Activated CD4-positive, alpha-beta memory T cell treated with anti-CD3 and anti-CD28 coated beads, Interleukin-2, amount 10 ng/mL, durations not matched to agents 7 days and 5 days (primary cell): ENCODE results near the gene NONO. TPM values are rescaled to one million over a fixed set of nuclear protein-coding genes. Genes with fewer than 3 reads are reported as not detected.
A peak's percentile ranks its signal among the peaks of the same experiment; 100 is the strongest.
"Not testable (repeated sequence)": the region's sequence is repeated elsewhere in the genome, so short reads cannot be mapped to it uniquely, and the experiment has no call there.

ENCODE experiments used
- CTCF ChIA-PET: fragments of 350-600 bp; sonication (Branson Sonifier 250); formaldehyde crosslinking; loops from one replicate; lab custom pipeline; 2021; ENCODE audit warnings: antibody characterized with exemption, inconsistent platforms; lab: Charles Lee
- POLR2A ChIA-PET: fragments of 350-600 bp; sonication (Branson Sonifier 250); formaldehyde crosslinking; loops from one replicate; lab custom pipeline; 2021; ENCODE audit warnings: antibody characterized with exemption; lab: Charles Lee
- DNase-seq: peaks from one replicate; pipeline ENCODE4 v3.0.0-alpha.2; 2020
- H3K27ac Mint-ChIP-seq: one replicate; pipeline ENCODE4 v1.8.0; 2021; ENCODE audit warnings: mild to moderate bottlenecking, mixed read lengths
- H3K27me3 Mint-ChIP-seq: one replicate; pipeline ENCODE4 v1.8.0; 2021; ENCODE audit warnings: mixed read lengths
- H3K36me3 Mint-ChIP-seq: one replicate; pipeline ENCODE4 v1.8.0; 2021; ENCODE audit warnings: low read depth, mixed read lengths
- H3K4me1 Mint-ChIP-seq: one replicate; pipeline ENCODE4 v1.8.0; 2021; ENCODE audit warnings: mixed read lengths
- H3K4me3 Mint-ChIP-seq: one replicate; pipeline ENCODE4 v1.8.0; 2021; ENCODE audit warnings: mild to moderate bottlenecking, mixed read lengths
- H3K9me3 Mint-ChIP-seq: one replicate; pipeline ENCODE4 v1.8.0; 2021; ENCODE audit warnings: mixed read lengths
- total RNA-seq, 2 experiments: library from RNA; stranded (reverse); gene quantifications; one replicate each; pipeline ENCODE4 v1.2.3, GENCODE V29; 2021

Gene NONO
- total RNA-seq, 2 experiments from 2014 or later, result 376 to 400 TPM

DNA sequence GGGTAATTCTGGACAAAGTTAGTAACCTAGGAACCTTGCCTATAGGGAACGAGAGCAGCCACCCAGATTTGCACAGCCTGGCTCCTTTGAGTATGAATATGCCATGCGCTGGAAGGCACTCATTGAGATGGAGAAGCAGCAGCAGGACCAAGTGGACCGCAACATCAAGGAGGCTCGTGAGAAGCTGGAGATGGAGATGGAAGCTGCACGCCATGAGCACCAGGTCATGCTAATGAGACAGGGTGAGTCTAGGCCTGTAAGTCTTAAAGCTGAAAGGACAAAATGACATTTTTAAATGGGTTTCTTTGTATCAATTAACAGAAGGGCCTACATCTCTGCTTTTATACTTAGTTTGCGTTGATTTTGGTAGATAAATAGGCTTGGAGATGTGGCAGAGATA lies 13.4 kb downstream of the NONO start:
- CTCF ChIA-PET, result no interaction called here
- POLR2A ChIA-PET, result interaction anchor here (1.6 to 1.9 kb wide), 2 partner anchors 13 to 69 kb away, joined by 3 to 6 read pairs; partner anchors contain the start of genes NONO and TAF1
- Mint-ChIP-seq H3K9me3 (no peaks in the 10 kb centered on the region), H3K4me1 (peaks cover 4% of the 10 kb centered on the region), H3K27ac (no peak overlapping the region), H3K36me3 (peaks cover 69% of the 10 kb centered on the region), H3K27me3 (no peaks in the 10 kb centered on the region), H3K4me3 (no peak overlapping the region)
- DNase-seq, result no peak

DNA sequence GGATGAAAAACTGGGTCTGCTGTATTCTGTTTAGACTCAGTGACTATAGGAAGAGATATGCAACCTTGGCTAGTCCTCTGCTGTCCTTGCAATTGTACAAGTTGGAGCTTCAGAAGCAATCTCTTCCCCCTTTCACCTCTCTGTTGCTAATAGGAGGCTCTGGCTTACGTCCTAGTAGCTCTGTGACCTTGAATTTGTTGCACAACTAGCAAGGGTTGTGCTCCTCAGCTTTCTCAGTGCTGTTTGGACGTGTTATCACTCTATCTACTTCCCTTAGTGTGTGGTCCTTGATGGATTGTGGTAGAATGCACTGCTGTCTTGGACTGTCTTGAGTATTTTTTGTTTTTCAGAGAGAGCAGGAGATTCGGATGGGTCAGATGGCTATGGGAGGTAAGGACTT lies 14.7 kb downstream of the NONO start:
- no peak overlapping the region for H3K4me3 Mint-ChIP-seq
- H3K9me3 Mint-ChIP-seq, result no peaks in the 10 kb centered on the region
- DNase-seq, result no peak
- ChIA-PET CTCF (no interaction called here), POLR2A (interaction anchor here (0.7 kb wide), 1 partner anchor 15 kb away, joined by 3 read pairs; the partner anchor contains the start of gene NONO)
- peaks cover 17% of the 10 kb centered on the region for H3K4me1 Mint-ChIP-seq
- H3K27me3 Mint-ChIP-seq, result no peaks in the 10 kb centered on the region
- peaks cover 74% of the 10 kb centered on the region for H3K36me3 Mint-ChIP-seq
- no peak overlapping the region for H3K27ac Mint-ChIP-seq

DNA sequence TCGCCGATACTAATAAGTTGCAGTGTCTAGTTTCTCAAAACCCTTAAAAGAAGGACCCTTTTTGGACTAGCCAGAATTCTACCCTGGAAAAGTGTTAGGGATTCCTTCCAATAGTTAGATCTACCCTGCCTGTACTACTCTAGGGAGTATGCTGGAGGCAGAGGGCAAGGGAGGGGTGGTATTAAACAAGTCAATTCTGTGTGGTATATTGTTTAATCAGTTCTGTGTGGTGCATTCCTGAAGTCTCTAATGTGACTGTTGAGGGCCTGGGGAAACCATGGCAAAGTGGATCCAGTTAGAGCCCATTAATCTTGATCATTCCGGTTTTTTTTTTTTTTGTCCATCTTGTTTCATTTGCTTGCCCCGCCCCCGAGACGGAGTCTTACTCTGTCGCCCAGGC lies 16.6 kb downstream of the NONO start:
- H3K4me3 Mint-ChIP-seq, H3K27ac Mint-ChIP-seq, DNase-seq, H3K27me3 Mint-ChIP-seq, H3K9me3 Mint-ChIP-seq, POLR2A ChIA-PET, CTCF ChIA-PET: not testable (repeated sequence)
- peaks cover 82% of the 10 kb centered on the region for H3K36me3 Mint-ChIP-seq
- H3K4me1 Mint-ChIP-seq, result peaks cover 22% of the 10 kb centered on the region

DNA sequence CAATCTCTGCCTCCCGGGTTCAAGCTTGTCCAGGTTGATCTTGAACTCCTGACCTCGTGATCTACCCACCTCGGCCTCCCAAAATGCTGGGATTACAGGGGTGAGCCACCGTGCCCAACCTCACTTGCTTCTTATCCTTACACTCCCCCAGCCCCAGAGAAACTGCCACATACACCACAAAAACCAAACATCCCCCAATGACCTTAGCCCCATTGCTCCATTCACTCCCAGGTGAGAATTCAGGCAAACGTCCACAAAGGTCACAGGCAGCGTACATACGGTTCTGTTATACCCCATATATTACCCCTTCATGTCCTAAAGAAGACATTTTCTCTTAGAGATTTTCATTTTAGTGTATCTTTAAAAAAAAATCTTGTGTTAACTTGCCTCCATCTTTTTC lies 17.1 kb downstream of the NONO start:
- H3K27ac Mint-ChIP-seq, CTCF ChIA-PET, DNase-seq, POLR2A ChIA-PET, H3K4me3 Mint-ChIP-seq, H3K27me3 Mint-ChIP-seq, H3K9me3 Mint-ChIP-seq: not testable (repeated sequence)
- H3K36me3 Mint-ChIP-seq, result peaks cover 87% of the 10 kb centered on the region
- H3K4me1 Mint-ChIP-seq, result peaks cover 22% of the 10 kb centered on the region

DNA sequence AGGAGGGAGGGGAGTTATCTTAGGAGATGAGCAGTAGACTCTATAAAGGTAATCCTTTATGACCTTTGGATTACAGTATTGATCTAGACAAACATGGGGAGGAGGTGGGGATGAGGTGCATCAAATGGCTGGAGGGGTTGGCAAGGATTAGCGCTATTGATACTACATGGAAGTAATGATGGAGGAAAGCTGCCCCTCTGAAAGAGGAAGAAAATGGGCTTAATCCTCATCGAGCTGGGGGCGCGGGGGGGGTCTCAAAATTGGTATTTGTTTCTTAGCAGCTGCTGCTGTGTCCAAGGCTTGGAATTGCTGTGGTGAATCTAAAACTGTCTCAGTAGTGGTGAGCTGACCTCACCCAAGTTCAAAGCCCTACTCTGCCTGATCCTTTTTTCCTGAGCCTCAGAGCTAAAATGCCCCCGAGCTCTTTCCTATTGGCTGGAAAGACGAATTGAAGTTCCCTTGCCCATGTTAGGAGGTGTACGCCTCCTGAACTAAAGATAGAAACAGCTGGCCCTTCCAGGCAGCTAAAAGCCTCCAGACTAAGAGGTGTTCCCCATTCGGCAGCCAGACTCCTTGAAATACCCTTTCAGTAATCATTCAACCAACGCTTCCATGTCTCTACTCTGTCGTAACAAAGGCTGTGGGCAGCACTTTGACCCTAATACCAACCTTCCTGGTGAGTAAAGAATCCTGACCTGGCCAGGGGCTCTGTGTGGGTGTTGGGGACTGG lies 17.9 kb downstream of the NONO start, which contains the start of gene ITGB1BP2:
ITGB1BP2 (plus strand) TSS at position 556 of the 730 bp plus-strand sequence; CDS start at position 613, 57 bp downstream.
- ChIA-PET POLR2A (interaction anchor here (0.6 to 1.2 kb wide), 3 partner anchors 12 to 64 kb away, joined by 3 to 4 read pairs (median 3); partner anchors contain the start of gene TAF1), CTCF (no interaction called here)
- H3K27me3 Mint-ChIP-seq, result no peaks in the 10 kb centered on the region
- H3K9me3 Mint-ChIP-seq, result no peaks in the 10 kb centered on the region
- DNase-seq, result no peak
- H3K4me3 Mint-ChIP-seq, result no peak within 1 kb of the TSS
- H3K27ac Mint-ChIP-seq, result peak within 1 kb of the TSS; percentile 57
- H3K36me3 Mint-ChIP-seq, result peaks cover 81% of the 10 kb centered on the region
- peaks cover 22% of the 10 kb centered on the region for H3K4me1 Mint-ChIP-seq

DNA sequence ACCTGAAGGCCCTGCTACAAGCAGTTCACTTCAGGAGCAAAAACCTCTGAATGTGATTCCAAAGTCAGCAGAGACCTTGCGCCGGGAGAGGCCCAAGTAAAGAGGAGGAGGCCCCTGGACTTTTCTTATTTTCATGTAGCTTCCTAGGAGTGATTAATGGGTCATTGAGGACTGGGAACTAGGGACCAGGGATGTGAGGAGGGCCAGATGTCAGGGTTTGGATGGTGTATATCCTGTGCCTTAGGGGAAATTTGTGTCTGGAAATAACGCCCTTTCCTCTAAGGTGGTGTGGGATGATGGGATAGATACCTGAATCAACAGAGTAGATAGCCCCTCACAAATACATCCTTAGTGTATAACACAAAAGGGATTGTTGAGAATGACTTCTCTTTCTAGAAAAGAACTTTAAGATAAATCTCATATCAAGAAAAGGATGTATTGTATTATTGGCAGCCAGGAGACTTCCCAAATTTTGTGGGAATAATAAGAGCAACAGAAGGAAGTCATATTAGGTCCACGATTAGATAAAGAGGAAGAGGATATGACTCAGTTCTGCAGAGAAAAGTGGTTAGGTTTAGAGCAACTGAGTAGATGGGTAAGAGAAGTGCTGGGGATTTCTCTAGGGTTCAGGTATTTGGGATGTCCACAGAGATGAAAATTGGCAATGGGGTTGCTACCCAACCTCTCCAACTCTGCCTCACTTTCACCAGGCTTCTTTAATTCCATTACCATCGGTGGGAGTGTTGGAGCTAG lies 19.2 kb downstream of the NONO start:
- no peak for DNase-seq
- ChIA-PET CTCF (no interaction called here), POLR2A (interaction anchor here (1.2 kb wide), 1 partner anchor 63 kb away, joined by 3 read pairs; the partner anchor contains the start of gene TAF1)
- Mint-ChIP-seq H3K4me3 (no peak overlapping the region), H3K27me3 (no peaks in the 10 kb centered on the region), H3K36me3 (peaks cover 68% of the 10 kb centered on the region), H3K4me1 (peaks cover 22% of the 10 kb centered on the region), H3K27ac (peak overlapping the region; percentile 57), H3K9me3 (no peaks in the 10 kb centered on the region)

DNA sequence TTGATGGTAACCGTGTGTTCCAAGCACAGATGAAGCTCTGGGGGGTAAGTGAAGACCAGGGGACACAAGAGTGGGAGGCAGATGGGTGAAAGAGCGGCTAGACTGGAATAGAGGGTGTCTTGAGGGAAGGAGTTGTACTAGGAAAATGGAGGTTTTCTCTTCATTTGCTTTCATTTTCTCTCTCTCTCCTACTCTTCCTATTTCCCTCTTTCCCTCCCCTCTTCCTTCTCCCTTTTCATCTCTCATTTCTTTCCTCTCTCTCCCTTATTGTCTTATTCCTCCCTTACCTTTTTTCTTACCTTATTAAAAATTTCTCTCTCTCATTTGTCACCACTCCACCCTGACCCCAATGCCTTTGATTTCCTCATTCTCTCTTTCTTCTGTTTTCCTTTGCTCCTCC lies 21.1 kb downstream of the NONO start:
- ChIA-PET POLR2A (interaction anchor here (0.7 kb wide), 1 partner anchor 126 kb away, joined by 3 read pairs; no protein-coding TSS in a partner anchor), CTCF (no interaction called here)
- Mint-ChIP-seq H3K27ac (no peak overlapping the region), H3K9me3 (no peaks in the 10 kb centered on the region), H3K4me1 (peaks cover 22% of the 10 kb centered on the region), H3K4me3 (no peak overlapping the region), H3K27me3 (no peaks in the 10 kb centered on the region), H3K36me3 (peaks cover 51% of the 10 kb centered on the region)
- no peak for DNase-seq

DNA sequence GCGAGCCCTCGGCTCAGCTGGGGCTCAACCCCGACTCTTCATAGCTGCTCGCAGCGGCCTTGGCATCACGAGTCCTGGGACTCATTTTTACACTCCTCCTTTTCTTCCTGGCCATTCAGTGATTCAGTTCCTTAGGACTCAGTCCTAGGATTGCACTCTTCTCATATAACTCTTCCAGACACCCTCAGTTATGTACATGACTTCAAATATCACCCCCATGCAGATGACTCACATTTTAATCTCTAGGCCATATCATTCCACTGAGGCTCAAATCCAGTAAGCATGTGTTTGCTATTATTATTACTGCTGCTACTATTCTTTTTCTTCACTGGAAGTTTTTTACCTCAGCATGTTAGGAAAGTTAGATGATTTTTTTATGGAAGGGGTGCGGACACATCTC lies 32.5 kb downstream of the NONO start:
- Mint-ChIP-seq H3K27ac (no peak overlapping the region), H3K4me3 (no peak overlapping the region), H3K9me3 (no peaks in the 10 kb centered on the region), H3K27me3 (no peaks in the 10 kb centered on the region), H3K36me3 (peaks cover 8% of the 10 kb centered on the region), H3K4me1 (no peaks in the 10 kb centered on the region)
- ChIA-PET POLR2A (no interaction called here), CTCF (no interaction called here)
- DNase-seq, result no peak

DNA sequence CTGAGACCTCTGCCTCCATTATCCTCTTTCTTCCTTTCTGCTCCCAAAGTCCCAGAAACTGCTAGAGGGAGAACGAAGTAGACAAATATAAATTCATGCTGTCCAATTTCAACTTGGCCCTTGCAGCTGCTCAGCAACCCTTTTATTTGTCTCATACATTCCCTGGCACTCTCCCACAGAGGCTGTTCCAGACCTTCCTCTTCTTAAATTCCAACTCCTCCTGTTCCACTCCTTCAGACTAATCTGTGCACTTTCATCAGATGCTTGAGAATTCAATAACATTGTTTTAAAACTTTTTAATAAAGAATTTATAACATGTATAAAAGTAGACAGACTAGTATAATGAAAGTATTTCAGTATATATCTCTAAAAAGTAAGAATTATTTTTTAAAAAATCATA lies 33.5 kb downstream of the NONO start:
- H3K36me3 Mint-ChIP-seq, H3K27ac Mint-ChIP-seq, H3K4me3 Mint-ChIP-seq, H3K4me1 Mint-ChIP-seq, DNase-seq, POLR2A ChIA-PET, H3K9me3 Mint-ChIP-seq, CTCF ChIA-PET, H3K27me3 Mint-ChIP-seq: not testable (repeated sequence)

DNA sequence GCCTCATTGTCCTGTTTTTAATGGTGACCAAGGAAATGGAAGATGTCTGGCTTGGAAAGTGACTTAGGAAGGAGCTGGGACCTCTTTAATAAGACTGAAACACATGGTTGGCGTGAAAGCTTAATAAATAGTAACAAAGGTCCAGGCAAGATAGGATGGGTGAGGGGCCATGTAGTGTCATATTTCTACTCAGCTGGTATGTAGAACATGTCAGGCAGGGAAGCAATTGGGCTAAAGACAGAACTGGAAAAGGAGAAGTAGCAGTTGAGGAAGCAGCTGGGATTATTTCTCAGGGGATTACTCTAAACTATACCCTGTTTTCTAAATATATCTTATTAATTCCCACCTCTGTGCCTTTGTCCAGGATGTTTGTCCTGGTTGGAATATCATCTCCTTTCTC lies 36.7 kb downstream of the NONO start:
- H3K4me1 Mint-ChIP-seq, result no peaks in the 10 kb centered on the region
- H3K4me3 Mint-ChIP-seq, result no peak overlapping the region
- H3K27me3 Mint-ChIP-seq, result no peaks in the 10 kb centered on the region
- ChIA-PET CTCF (interaction anchor here (0.7 kb wide), 1 partner anchor 46 kb away, joined by 6 read pairs; the partner anchor contains the start of gene TAF1), POLR2A (interaction anchor here (0.6 kb wide), 1 partner anchor 33 kb away, joined by 3 read pairs; no protein-coding TSS in a partner anchor)
- DNase-seq, result no peak
- no peak overlapping the region for H3K27ac Mint-ChIP-seq
- peaks cover 19% of the 10 kb centered on the region for H3K36me3 Mint-ChIP-seq
- no peaks in the 10 kb centered on the region for H3K9me3 Mint-ChIP-seq

DNA sequence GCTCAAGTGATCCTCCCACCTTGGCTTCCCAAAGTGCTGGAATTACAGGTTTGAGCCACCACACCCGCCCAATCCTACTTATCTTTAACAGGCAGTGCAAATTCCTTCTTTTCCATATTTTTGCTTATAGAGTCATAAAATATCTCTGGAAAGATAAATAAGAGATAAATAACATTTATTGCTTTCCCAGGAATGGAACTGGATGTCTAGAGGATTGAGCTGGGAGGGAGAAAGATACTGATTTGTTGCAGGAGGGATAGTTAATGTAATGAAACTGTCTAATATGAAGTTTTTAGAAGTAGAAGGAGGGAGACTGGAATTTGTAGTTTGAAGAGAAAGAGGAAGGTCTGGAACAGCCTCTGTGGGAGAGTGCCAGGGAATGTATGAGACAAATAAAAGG lies 38.3 kb downstream of the NONO start:
- CTCF ChIA-PET, result no interaction called here
- H3K4me1 Mint-ChIP-seq, result no peaks in the 10 kb centered on the region
- POLR2A ChIA-PET, result no interaction called here

DNA sequence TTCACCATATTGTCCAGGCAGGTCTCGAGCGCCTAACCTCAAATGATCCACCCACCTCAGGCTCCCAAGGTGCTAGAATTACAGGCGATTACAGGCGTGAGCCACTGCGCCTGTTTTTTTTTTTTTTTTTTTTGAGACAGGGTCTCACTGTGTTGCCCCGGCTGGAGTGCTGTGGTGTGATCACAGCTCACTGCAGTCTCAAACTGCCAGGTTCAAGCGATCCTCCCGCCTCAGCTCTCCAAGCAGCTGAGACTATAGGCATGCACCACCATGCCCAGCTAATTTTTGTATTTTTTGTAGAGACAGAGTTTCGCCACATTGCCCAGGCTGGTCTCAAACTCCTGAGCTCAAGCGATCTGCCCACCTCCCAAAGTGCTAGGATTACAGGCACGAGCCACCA lies 41.0 kb downstream of the NONO start:
- H3K4me3 Mint-ChIP-seq, H3K4me1 Mint-ChIP-seq, H3K27ac Mint-ChIP-seq, DNase-seq, CTCF ChIA-PET, H3K9me3 Mint-ChIP-seq, POLR2A ChIA-PET, H3K27me3 Mint-ChIP-seq: not testable (repeated sequence)
- peaks cover 30% of the 10 kb centered on the region for H3K36me3 Mint-ChIP-seq

More for the DNA sequence above, 38.3 kb downstream of the NONO start:
- Mint-ChIP-seq H3K27me3 (no peaks in the 10 kb centered on the region), H3K4me3 (no peak overlapping the region), H3K27ac (no peak overlapping the region), H3K36me3 (peaks cover 21% of the 10 kb centered on the region), H3K9me3 (peaks cover 2% of the 10 kb centered on the region)
- no peak for DNase-seq

DNA sequence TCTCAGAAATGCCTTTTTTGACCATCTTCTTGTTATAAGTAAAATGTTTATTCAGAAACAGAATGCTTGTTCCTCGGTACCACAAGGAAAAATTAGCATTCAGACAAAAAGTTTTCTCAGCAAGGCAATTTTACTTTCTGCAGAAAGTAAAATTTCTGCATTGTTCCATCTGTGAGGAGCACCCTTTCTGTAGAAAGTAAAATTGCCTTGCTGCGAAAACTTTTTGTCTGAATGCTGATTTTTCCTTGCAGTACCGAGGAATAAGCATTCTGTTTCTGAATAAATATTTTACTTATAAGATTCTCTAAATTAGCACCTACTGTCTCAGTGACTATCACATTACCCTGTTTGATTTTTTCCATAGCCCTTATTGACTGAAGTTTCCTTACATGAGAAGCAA lies 43.0 kb downstream of the NONO start:
- CTCF ChIA-PET, result no interaction called here
- Mint-ChIP-seq H3K27me3 (no peaks in the 10 kb centered on the region), H3K4me1 (no peaks in the 10 kb centered on the region), H3K27ac (no peak overlapping the region), H3K36me3 (peaks cover 26% of the 10 kb centered on the region), H3K4me3 (no peak overlapping the region), H3K9me3 (peaks cover 4% of the 10 kb centered on the region)
- POLR2A ChIA-PET, result no interaction called here
- DNase-seq, result no peak
